GM18511 (cell line): ENCODE measurements around the gene DPP6.
"Not testable (repeated sequence)": the region's sequence is repeated elsewhere in the genome, so short reads cannot be mapped to it uniquely, and the experiment has no call there.

Experiments used
- ATAC-seq: cut with Tn5 transposase; IDR thresholded peaks from one replicate; pipeline ENCODE4 v1.9.1; 2021; ENCODE audit warnings: mild to moderate bottlenecking, moderate library complexity; ENCODE audit not compliant: unreplicated experiment

The DPP6 gene

DNA sequence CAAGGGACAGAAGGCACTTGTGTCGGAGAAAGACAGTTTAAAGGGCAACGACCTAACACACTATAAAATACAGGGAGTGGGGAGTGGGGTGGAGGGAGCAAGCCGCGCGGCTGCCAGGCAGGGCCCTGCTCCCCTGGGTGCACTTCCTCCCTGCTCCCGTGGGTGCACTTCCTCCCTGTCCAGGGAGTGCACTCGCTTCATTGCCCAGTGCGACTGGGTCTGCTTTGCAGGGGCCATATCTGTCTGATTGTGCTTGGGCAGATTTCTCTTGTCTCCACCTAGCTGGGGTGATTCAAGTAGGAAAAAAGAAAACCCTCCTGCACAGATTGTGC lies 94.5 kb downstream of the DPP6 start:
- ATAC-seq = not testable (repeated sequence)

DNA sequence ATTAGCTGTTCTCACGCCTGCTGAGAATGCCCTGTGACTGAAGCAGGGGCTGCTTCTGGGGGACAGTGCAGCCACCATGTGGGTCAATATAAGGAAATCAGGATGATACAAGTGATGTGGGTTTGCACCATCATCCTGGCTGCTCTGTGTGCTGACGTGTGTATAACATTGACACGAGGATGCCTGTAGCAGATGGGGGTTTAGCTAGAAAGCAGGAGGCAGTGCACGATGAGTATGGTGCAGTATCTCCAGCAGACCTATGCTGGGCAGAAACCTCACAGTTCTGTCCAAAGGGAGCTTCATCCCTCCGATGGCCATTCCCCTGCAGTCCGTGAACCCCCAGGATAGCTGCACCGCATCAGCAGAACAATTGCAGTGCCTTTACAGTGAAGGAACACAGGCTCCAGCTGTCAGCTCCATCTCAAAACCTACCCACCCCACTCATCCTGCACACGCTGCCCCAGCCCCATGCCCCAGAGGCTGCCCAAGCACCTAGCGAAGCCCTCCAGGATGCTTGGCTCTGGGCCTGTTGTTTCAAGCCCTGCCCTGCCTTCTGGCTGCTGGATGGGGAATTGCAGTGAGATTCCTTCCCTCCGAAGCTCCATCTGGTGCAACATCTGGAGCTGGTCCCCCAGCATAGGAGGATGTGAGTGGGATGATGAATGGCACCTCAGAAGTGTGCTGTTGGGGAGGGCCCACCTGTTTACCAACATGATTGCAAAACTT lies 96.8 kb downstream of the DPP6 start:
- ATAC-seq = not testable (repeated sequence)

DNA sequence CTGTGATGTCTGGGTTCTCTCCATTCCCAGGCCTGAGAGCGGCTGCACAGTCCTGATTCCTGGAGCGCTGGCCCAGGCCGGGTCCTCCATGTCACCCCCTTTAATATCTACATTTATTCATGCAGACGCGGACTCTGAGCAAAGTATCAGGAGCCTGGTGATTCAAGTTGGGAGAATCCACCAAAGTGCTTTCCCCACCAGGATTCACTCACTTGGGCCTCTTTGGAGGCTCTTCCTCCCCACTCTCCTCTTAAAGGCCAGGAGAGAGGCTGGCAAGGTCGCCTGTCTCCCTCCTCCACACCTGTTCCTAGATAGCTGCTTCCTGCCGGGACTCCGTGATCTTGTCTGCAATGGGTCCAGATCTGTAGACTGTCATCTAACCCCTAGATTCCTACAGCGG lies 98.5 kb downstream of the DPP6 start:
- not testable (repeated sequence) for ATAC-seq

DNA sequence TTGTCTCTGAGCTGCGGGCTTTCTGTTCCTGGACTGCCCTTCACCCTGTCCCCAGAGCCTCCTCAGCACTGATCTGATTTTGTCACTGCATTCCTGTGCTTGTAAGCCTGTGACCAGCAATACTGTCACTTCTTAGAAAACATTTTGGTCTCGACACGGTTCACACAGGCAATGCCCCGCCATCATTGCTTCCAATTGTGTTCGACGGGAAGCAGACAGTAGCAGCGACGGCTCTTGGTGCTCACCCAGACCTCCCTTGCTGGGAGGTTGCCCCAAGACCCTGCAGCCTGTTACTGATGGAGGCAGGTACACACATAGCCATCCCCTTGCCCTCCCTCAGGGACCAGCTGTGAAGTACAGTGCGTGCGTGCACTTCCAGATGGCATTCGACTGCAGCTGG lies 99.1 kb downstream of the DPP6 start:
- not testable (repeated sequence) for ATAC-seq

DNA sequence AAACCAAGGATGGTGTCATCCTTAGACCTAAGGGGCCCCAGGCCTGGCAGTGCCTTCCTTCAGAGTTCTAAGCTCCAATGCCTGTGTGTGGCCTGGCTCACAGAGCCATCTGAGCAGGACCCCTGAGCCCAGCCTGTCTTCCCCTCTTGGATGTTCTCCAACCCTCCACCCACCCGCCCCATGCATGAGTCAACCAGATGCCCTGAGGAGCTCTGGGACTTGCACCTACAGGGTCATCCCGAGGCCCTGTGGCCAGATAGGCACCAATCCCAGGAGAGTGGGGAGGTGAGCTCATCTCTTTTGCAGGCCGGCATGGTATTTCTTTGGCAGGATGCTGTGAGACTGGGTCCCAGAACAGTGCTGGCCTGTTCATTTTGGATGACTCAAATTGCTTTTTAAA lies 103.7 kb downstream of the DPP6 start:
- ATAC-seq = not testable (repeated sequence)

DNA sequence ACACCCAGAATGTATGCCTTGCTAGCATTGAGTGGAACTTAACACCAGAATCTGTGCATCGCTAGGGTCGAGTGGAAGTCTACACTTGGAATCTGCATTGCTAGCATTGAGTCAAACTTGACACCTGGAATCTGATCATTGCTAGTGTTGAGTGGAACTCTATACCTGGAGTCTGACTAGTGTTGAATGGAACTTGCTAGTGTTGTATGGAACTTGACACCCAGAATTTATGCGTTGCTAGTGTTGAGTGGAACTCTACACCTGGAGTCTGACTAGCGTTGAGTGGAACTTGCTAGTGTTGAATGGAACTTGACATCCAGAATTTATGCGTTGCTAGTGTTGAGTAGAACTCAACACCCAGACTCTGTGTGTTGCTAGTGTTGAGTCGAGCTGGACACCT lies 110.7 kb downstream of the DPP6 start:
- ATAC-seq = not testable (repeated sequence)

DNA sequence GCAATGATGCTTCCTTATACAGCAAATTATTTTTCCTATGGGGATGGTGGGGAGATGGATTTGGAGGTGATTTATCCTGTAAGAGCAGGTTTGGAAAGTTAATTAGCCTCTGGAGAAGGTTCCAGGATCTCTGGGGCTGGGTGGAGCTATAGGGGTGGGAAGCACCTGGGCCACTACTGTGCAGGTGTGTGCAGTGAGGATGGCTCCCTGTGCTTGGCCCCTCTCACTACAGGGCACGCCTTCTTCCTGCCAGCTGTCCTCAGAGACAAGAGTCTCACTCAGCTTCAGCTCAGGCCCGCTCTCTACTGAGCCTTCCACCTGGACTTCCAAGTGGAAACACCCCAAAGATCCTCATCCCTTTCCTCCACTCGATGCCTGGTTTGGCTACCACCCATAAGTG lies 111.4 kb downstream of the DPP6 start:
- not testable (repeated sequence) for ATAC-seq

DNA sequence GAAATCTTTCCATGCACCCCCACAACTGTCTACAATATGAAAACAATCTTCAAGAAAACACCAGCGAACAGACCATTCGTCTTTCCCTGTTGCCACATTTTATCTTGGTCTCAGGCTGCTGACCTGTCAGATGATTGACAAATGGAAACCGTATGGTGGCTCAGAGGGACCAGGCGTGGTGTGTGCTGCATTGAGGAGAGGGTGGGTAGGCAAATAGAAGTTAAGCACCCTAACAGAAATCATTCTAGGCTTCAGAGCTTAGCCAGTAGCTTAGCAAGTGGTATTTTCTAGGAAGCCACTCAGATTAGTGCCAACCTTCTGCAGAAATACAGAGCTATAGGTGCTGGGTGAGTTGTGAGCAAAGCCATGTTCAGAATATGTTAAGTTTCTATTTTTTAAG lies 114.9 kb downstream of the DPP6 start:
- ATAC-seq = no peak

DNA sequence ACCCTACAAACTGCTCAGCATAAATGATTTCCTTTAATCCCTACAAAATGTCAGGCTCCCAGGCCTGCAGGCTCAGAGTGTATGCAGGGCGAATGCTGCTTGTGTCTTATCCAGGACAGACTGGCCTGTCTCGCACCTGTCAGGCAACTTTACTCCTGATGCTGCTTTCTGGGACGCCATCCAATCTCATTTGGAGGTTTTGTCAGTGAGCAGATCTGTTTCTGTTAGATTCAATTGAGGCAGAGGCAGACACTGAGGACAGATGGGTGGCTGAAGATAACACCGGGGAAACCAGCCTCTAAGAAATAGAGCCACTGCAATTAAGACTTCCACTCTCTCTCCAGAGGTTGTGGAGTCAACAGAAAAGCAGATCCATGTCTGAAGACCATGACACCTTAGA lies 115.6 kb downstream of the DPP6 start:
- no peak for ATAC-seq

DNA sequence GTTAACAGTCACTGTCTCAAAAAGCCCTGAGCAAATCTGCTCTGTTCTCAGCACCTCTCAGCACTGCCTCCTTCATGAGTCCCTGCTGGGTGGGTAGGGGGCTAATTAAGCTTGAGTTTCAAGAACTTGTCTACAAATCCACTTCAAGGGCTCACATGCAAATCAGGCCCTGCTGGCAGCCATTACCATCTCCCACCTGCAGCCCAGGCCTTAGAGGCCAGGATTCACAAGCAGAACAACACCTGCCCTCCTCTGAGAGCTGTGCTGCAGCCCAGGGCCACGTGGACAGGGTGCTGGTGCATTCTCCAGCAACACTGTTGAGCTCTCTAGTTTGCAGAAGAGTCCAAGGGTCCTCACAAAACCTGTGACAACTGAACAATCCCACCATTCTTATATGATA lies 119.2 kb downstream of the DPP6 start:
- no peak for ATAC-seq

DNA sequence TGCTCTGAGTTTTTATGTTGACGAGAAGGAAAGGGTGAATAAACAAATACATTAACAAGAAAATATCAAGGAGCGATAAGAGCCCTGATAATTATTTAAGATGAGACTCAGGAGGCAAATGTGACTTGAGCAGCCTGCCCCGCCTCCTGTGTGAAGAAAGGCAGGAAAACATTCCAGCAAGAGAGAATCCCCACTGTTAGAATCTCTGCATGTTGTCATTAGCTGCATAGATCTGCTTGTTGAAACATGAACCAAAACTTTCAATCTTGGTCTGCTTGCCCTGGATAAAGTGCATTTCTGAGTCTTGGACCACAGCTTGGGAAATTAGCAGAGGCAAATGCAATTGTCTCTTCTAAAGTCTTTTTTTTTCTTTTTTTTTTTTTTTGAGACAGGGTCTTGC lies 120.0 kb downstream of the DPP6 start:
- ATAC-seq = no peak

DNA sequence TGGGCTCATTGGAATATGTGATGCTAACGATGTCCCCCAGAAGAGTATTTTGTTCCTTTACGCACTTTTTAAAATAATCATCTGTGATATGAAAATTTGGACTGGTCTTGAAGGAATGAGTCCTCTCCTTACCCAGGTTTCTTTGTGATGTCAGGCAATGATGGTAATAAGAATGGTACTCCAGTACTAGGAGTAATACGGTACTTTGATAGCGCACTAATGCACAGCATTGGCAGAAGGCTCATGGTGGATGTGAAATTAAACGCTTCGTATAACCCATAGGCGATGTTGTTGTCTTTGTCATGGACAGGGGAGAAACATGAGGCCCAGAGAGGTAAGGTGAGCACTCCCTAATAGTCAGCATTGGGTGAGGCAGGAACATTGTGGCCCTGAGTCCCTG lies 125.4 kb downstream of the DPP6 start:
- no peak for ATAC-seq

DNA sequence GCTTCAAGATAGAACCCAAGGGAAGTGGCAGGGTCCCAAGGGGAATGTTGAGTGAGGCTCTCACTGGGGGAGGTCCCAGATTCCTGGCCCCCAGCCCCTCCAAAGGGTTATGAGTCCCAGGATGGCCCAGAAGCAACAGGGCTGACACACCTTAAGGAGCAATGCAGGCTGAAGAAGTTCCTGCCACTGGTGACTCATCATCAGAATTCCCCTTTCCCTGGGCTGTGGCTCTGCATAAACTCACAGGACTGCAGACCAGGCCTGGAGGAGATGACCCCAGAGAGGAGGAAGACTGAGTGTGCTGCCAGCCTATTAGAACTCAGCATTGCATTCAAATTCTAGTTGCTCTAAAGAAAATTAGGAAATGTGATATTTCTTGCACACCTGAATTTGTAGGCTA lies 126.7 kb downstream of the DPP6 start:
- ATAC-seq = no peak

DNA sequence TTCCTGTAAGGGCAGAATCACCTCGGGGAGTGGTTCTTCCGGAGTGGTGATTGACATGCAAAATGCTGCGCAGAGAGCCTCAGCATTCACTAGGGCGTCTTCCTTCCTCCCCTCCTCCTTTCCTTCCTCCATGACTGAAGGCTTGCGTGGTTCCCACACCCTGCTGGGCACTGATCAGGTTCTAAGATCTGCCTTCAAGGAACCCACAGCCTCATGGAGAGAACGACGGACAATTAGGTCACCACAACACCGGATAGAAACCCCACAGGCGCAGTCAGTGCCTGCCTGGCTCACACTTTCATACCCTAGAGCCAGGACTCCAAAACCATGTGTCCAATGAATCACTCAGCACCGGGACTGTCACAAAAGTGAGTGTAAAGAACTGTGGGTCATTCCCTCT lies 131.3 kb downstream of the DPP6 start:
- no peak for ATAC-seq

DNA sequence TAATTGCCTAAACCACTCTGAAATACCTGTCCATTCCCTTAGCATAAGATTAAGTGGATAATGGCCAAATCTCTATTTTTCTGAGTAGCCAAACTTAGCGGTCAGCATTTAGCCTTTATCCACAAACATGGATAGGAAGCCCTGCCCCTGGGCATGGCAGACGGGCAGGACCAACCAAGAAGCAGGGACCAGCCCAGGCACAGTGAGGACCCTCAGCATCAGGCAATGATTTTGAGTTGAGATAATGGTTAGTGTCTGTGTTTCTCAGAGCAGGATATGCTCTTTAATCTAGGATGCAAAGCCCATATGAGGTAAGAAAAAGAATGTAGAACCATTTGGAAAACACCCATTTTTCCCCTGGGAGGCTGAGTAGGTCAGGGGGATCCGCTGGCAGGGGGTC lies 131.7 kb downstream of the DPP6 start:
- ATAC-seq = no peak

DNA sequence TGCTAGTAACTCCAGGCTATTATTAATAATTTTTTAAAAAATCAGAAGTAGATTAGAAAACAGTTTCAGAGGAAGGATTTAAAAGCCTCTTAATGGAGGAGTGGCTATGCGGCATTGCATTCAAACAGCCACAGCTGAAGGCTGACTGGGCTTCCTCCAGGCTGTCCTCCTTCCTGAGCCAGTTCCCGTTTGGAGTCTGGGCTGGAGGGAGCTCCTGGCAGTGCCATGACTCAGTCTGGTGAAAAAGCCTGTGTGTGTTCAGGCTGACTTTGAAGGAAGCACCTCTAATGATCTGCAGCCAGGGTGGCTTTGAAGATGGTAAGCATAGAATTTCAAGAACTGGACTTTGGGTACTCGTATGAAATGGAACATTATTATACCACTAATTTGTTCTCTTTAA lies 134.6 kb downstream of the DPP6 start:
- ATAC-seq = no peak

DNA sequence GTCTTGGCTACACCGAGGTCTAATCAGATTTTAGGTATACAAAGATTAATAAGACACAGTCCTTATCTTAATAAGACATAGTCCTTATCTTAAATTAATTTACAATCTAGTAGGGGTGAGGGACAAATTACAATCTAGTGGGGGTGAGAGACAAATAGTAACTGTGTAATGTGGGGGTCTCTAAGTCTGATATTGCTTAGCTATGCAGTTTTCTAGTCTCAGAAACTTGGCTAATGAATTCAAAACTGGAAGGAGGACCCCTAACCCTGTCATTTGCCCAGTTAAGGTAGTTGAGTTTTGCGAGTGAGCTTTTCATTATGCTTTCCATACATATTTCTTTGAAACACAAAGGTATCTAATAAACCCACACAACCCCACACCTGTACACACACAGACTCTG lies 136.1 kb downstream of the DPP6 start:
- ATAC-seq = no peak

DNA sequence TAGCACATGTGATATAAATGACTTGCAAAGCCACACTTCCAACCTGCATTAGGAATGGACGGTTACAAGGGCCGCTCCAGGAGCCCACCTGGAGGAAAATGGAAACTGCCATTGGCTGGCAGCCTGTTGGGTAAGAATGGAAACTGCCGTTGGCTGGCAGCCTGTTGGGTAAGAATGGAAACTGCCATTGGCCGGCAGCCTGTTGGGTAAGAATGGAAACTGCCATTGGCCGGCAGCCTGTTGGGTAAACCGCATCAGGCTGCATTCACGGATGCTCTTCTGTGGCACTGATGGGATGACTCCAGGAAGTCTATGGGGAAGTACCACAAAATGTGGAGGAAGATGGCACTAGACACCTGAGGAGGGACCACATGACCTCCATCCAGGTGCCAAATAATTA lies 143.1 kb downstream of the DPP6 start:
- ATAC-seq = no peak

DNA sequence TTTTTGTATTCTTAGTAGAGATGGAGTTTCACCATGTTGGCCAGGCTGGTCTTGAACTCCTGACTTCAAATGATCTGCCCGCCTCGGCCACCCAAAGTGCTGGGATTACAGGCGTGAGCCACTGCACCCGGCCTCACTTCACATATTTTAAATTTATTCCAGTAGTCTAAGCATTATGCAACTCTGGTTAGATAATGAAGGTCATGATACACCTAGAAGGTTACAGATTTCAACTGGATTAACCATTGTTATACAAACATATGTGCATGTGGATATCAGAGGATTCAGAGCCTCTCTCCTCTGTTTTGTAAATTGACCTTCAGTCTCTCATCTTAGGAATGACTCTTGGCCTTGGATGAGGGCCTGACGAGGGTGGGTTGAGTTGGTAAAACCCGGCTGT lies 146.3 kb downstream of the DPP6 start:
- no peak for ATAC-seq

DNA sequence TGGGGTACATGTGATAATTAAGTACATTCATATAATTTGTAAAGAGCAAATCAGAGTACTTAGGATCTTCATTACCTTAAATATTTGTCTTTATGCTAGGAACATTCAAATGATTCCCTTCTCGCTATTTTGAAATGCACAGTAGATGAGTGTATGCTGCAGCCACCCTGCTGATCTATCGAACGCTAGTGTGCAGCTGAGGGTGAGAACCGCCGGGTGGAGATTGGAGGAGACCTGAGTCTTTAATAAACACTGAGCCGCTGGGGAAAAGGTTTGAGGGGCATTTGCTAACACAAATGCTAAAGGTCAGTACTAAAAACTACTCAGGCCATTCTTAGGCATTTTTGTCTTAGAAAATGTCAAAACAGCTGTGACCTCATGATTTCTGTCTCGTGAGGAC lies 148.0 kb downstream of the DPP6 start:
- ATAC-seq = no peak

DNA sequence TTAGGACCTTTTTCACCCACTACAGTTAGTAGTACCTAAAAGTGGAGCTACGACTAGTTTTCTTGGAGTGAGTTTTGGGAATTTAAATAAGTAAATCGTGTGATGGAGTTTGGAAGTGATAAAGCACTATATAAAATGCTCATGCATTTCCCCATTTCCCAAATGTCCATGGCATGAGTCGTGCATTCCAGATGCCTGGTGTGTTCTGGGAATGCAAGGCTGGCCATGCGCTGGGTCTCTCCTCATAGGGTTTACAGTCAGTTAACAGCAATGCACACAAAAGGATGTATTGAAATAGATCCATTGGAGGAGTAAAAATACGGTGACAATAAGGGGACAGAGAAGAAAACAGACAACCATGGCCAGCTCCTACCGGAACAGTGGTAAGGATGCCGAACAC lies 149.8 kb downstream of the DPP6 start:
- ATAC-seq = no peak

DNA sequence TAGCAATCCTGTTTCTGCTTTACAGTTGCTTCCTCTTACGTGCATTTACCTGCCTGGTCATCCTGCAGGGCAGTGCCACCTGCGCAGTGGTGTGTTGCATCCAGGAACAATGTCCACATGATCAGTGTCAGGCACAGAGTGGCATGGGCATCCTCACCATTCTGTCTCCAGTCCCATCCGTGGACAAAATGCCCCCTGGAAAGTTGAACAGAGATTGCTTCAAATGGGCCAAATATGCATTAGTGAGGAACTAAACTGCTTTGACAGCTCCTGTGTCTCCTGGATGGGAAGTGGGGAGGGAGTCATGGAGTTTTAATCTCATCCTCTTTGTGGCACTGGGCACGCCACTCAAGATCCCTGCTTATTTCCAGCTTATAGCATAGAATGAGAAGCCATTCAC lies 151.8 kb downstream of the DPP6 start:
- no peak for ATAC-seq

DNA sequence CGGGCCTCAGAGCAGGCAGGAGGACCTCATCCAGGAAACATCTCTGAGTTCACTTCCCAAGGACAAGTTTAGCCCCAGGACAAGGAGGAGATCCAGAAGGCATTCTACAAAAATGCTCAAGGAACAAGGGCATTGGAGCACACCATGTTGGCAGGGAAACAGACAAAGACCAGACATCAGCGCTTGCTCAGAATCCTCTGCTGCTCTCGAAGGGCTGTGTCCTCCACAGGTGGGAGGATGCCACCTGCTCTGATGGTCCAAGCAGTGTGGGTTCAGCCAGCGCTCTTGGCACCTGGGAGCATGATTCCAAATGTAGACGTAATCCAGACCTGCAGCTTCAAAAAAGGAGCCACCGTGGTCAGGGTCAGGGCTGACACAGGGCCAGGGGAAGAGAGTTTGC lies 160.7 kb downstream of the DPP6 start:
- no peak for ATAC-seq
